ENCODE measurements around the gene TRMT11. TPM values are rescaled to one million over a fixed set of nuclear protein-coding genes. Genes with fewer than 3 reads are reported as not detected.

The TRMT11 gene
- total and polyA plus RNA-seq, 10 of the 15 experiments (the other 5 are each of a cell fraction or from before 2014, with no cell fraction given): 34.0 to 81.1 (median 43.7) TPM

DNA sequence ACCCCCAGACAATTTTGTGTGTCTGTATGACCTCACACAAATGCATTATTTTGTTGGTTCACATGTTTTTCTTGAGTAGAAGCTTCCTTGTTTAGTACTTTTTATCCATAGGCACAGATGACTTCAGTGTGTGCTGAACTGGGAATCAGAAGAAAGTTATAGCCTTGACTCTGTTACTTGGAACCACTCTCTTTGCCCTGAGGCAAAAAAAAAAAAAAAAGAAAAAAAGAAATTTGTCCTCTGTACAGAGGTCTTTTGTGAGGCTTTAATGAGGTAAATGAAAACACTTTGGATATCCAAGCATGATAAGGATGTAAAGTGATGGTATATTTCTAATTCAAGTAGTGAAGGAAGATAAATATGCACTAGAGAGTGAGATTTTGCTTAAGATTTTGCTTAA, 51.9 kb downstream of the TRMT11 start (continued):
- TF ChIP-seq ZBTB11 (CRISPR knock-in tag; IDR thresholded peaks at IDR 0.05) (no peak), RUNX3 (IDR thresholded peaks at IDR 0.05; ENCODE audit: low read length) (no peak), RCOR1 (conservative IDR thresholded peaks at IDR 0.05; ENCODE audit: low read depth, low read length) (no peak), ASH2L (IDR thresholded peaks at IDR 0.05; ENCODE audit: borderline replicate concordance, low read depth) (no peak)

DNA sequence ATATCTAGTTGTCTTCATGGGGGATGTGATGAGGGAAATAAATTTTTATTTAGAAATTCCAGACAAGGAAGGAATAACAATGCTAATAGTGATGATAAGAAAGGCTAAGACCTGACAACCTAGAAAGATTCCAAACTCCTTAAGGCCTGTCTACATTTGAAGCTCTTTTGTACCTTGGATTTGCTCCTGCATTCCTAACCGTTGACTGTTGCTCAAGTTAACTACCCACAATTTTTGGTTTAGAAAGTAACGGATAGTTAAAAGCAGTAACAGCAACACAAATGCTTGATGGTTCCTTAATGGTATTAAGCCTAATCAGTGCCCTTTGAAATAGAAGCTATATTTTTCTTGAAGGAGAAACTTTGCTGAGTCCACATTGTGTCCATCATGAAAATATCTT, 52.9 kb downstream of the TRMT11 start:
- CTCF ChIA-PET: interaction anchor here (0.8 to 1.9 kb wide), 2 partner anchors 13 to 43 kb away, joined by 3 to 7 read pairs; no protein-coding TSS in a partner anchor

More for the DNA sequence above, 52.9 kb downstream of the TRMT11 start:
- no peaks in the 10 kb centered on the region for H3K4me1 ChIP-seq (ENCODE audit: control insufficient read depth, insufficient read depth, low read length)
- no peaks in the 10 kb centered on the region for H3K27me3 ChIP-seq (replicated peaks in 1 of 2; ENCODE audit: control insufficient read depth in 2 of 2, insufficient read depth in 2 of 2, low read length in 1 of 2)
- FAIRE-seq (no peak), ATAC-seq (no peak), DNase-seq (ENCODE audit: low read depth, low spot score) (no peak)
- SMC1A ChIA-PET (ENCODE audit: uncharacterized antibody, unreplicated experiment): no interaction called here
- H2AFZ ChIP-seq (ENCODE audit: control insufficient read depth, low read depth, low read length): no peak overlapping the region
- BruUV-seq (replicated peaks): no TSS peak
- TF ChIP-seq BACH1 (IDR thresholded peaks at IDR 0.05; ENCODE audit: borderline replicate concordance) (no peak), NFYB (IDR thresholded peaks at IDR 0.05; ENCODE audit: insufficient read depth, low read depth, low read length) (no peak), HDGF (IDR thresholded peaks at IDR 0.05) (no peak), WRNIP1 (IDR thresholded peaks at IDR 0.05; ENCODE audit: borderline replicate concordance, low read depth, low read length) (no peak), ZNF384 (IDR thresholded peaks at IDR 0.05; ENCODE audit: borderline replicate concordance, low read depth, low read length) (no peak), IKZF2 (IDR thresholded peaks at IDR 0.05) (no peak), ZNF24 (IDR thresholded peaks at IDR 0.05) (no peak), ZNF592 (IDR thresholded peaks at IDR 0.05) (no peak)
- TF ChIP-seq, protein P1, sequence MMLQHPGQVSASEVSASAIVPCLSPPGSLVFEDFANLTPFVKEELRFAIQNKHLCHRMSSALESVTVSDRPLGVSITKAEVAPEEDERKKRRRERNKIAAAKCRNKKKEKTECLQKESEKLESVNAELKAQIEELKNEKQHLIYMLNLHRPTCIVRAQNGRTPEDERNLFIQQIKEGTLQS (IDR thresholded peaks at IDR 0.05; ENCODE audit: borderline replicate concordance, extremely low read depth, low read depth, low read length): no peak
- POLR2A ChIA-PET: interaction anchor here (0.7 kb wide), 1 partner anchor 13 kb away, joined by 3 read pairs; no protein-coding TSS in a partner anchor
- H3K9ac ChIP-seq (ENCODE audit: control insufficient read depth, insufficient read depth, low read length): no peak overlapping the region
- peaks cover 1 to 13% of the 10 kb centered on the region in 2 experiments; a peak in 3 of 4 replicates for H3K36me3 ChIP-seq (ENCODE audit: control insufficient read depth in 2 of 2, insufficient read depth in 2 of 2, low read length in 1 of 2)
- RAD21 ChIA-PET (ENCODE audit: unreplicated experiment): no interaction called here
- no peaks in the 10 kb centered on the region for H4K20me1 ChIP-seq (ENCODE audit: control insufficient read depth, insufficient read depth)
- WGBS (ENCODE audit: insufficient coverage, insufficient replicate concordance, low lambda C conversion rate, missing lambda C conversion rate): 100% methylated on average over 2 of the region's 2 CpGs
- no peak overlapping the region for H3K4me2 ChIP-seq (ENCODE audit: control insufficient read depth, insufficient read depth)
- in situ Hi-C loops (cut with MboI) (no loop called here), intact Hi-C loops (cut with micrococcal nuclease; ENCODE audit: unreplicated experiment) (loop anchor here (10.0 kb wide), 2 partner anchors 266 to 616 kb away; no protein-coding TSS in a partner anchor)
- H3K4me3 ChIP-seq: no peak overlapping the region
- no peaks in the 10 kb centered on the region; the same call in 2 of the 3 replicates for H3K9me3 ChIP-seq (replicated peaks; ENCODE audit: control insufficient read depth, insufficient read depth, low read length)
- no peaks in the 10 kb centered on the region for H3K79me2 ChIP-seq (ENCODE audit: control insufficient read depth, insufficient read depth, low read length)
- no peak overlapping the region for H3K27ac ChIP-seq (ENCODE audit: control insufficient read depth, insufficient read depth)
